HFFc6 (cell line): ENCODE data around the gene RNU1-2. TPM values are rescaled to one million over a fixed set of nuclear protein-coding genes. Genes with fewer than 3 reads are reported as not detected.
"Not testable (repeated sequence)": the region's sequence is repeated elsewhere in the genome, so short reads cannot be mapped to it uniquely, and the experiment has no call there.

ENCODE experiments used
- DNase-seq: peaks from one replicate; pipeline ENCODE4 v3.0.0-alpha.2; 2018
- H3K27ac Mint-ChIP-seq: 2 replicates; pipeline ENCODE4 v1.8.0; 2020; ENCODE audit warnings: mild to moderate bottlenecking, mixed read lengths
- H3K27me3 Mint-ChIP-seq: 2 replicates; pipeline ENCODE4 v1.8.0; 2021; ENCODE audit warnings: mild to moderate bottlenecking, moderate library complexity, mixed read lengths; ENCODE audit not compliant: insufficient read depth
- H3K36me3 Mint-ChIP-seq: 2 replicates; pipeline ENCODE4 v1.8.0; 2021; ENCODE audit warnings: low read depth, mixed read lengths
- H3K4me1 Mint-ChIP-seq: 2 replicates; pipeline ENCODE4 v1.8.0; 2020; ENCODE audit warnings: low read depth, mixed read lengths
- H3K4me3 Mint-ChIP-seq: 2 replicates; pipeline ENCODE4 v1.8.0; 2020; ENCODE audit warnings: mild to moderate bottlenecking, moderate library complexity, mixed read lengths
- H3K9me3 Mint-ChIP-seq: 2 replicates; pipeline ENCODE4 v1.8.0; 2020; ENCODE audit warnings: mild to moderate bottlenecking, mixed read lengths
- CTCF ChIP-seq: fragments of 200-600 bp; sonication (generic); IDR thresholded peaks from 2 replicates; pipeline ENCODE4 v1.5.0; 2021; ENCODE audit warnings: antibody characterized with exemption, mild to moderate bottlenecking
- total RNA-seq, 6 experiments: library from RNA; stranded (reverse); fragmentation: NEBNext Ultra II Directional; extraction: Animal tissue kit (Norgen Biotek cat#: 25700); gene quantifications; 2 replicates in 1 of 6; 3 replicates in 5 of 6; pipeline ENCODE4 v1.2.3, GENCODE V29; 2021

The RNU1-2 gene
- total RNA-seq, 6 experiments from 2014 or later: 1,191 to 2,394 (median 1,819) TPM

GRCh38 chr1:16900751-16901150 is 5.0 kb downstream of the RNU1-2 start:
- Mint-ChIP-seq H3K4me1 (peaks cover 20% of the 10 kb centered on the region), H3K36me3 (no peaks in the 10 kb centered on the region), H3K9me3 (peaks cover 3% of the 10 kb centered on the region), H3K4me3 (no peak overlapping the region), H3K27me3 (peaks cover 9% of the 10 kb centered on the region), H3K27ac (no peak overlapping the region)
- 0 out of 2 replicates have a peak, but pooled peaks have one; percentile 18 for TF ChIP-seq CTCF
- DNase-seq: no peak

DNA sequence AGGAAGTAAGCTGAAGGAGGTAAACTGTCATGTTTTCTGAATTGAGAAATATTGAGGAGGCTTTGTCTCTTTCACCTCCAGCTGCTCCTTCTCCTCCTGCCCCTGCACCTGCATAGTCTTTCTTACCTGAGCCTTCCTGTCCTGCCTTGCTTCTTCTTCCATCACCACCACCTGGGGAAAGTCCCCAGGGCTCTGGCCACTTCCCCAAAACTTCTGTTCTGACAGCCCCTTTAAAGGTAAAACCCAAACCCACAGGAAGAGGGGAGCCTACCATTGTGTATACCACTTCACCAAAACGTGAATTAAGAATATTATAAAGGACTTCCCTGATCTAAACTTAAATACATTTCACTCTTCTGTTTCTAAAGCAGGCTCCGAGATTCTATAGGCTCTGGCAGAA is 5.6 kb downstream of the RNU1-2 start:
- not testable (repeated sequence) for H3K4me3 Mint-ChIP-seq, H3K36me3 Mint-ChIP-seq, H3K9me3 Mint-ChIP-seq, H3K27ac Mint-ChIP-seq, H3K27me3 Mint-ChIP-seq, DNase-seq
- H3K4me1 Mint-ChIP-seq: peaks cover 20% of the 10 kb centered on the region

GRCh38 chr1:16903054-16903453 is 7.3 kb downstream of the RNU1-2 start:
- no peaks in the 10 kb centered on the region for H3K36me3 Mint-ChIP-seq
- no peak overlapping the region; the same call in 1 of the 2 replicates for H3K27ac Mint-ChIP-seq
- H3K27me3 Mint-ChIP-seq: no peaks in the 10 kb centered on the region
- no peaks in the 10 kb centered on the region for H3K9me3 Mint-ChIP-seq
- peaks cover 10% of the 10 kb centered on the region for H3K4me1 Mint-ChIP-seq
- TF ChIP-seq CTCF: peak; percentile 9; the same call in 1 of the 2 replicates
- no peak overlapping the region for H3K4me3 Mint-ChIP-seq
- DNase-seq: peak; percentile 76

- Mint-ChIP-seq H3K4me3 (no peak overlapping the region), H3K27ac (no peak overlapping the region; the same call in 1 of the 2 replicates), H3K9me3 (no peaks in the 10 kb centered on the region), H3K4me1 (peaks cover 7% of the 10 kb centered on the region; the same call in 1 of the 2 replicates), H3K27me3 (no peaks in the 10 kb centered on the region), H3K36me3 (no peaks in the 10 kb centered on the region)
- TF ChIP-seq CTCF: no peak; the same call in 1 of the 2 replicates
- DNase-seq: no peak
Measured at GRCh38 chr1:16903458-16903796, 7.6 kb downstream of the RNU1-2 start.

DNA sequence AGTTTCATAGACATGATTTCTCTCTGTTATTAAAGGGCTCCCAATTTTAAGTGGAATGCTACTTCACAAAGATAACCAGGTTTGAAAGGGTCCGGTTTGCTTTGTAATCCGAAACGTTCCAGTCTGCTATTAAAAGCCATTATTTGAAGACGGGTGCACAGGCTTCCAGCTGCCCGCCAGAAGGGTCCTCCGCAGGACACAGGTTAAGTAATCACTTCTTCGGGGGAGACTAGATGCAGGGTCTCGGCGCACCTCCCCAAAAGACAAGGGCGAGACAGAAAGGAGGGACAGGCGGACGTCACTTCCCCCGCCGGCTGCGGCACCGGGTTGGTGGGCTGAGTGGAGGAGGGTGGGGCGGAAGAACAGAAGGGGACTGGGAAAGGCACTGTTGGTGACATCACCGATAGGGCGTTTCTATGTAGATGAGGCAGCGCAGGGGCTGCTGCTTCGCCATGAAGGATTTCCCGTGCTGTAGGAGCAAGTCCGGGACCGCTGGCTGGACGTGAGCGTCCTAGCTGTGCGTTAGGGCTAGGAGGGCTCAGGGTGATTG is 8.9 kb downstream of the RNU1-2 start:
- no peaks in the 10 kb centered on the region for H3K36me3 Mint-ChIP-seq

More for the DNA sequence above, 8.9 kb downstream of the RNU1-2 start:
- TF ChIP-seq CTCF: no peak
- Mint-ChIP-seq H3K27me3 (no peaks in the 10 kb centered on the region), H3K4me3 (no peak overlapping the region), H3K27ac (no peak overlapping the region), H3K4me1 (peaks cover 7% of the 10 kb centered on the region; the same call in 1 of the 2 replicates), H3K9me3 (no peaks in the 10 kb centered on the region)
- DNase-seq: peak; percentile 99
